ENCODE data around the gene HECW1. TPM values are rescaled to one million over a fixed set of nuclear protein-coding genes. Genes with fewer than 3 reads are reported as not detected.
A peak's percentile ranks its signal among the peaks of the same experiment; 100 is the strongest.

HECW1 gene
- total and polyA plus RNA-seq, 2 of the 13 experiments (the other 11 are each of a cell fraction or from before 2014, with no cell fraction given): not detected

- TF ChIP-seq, protein P1, sequence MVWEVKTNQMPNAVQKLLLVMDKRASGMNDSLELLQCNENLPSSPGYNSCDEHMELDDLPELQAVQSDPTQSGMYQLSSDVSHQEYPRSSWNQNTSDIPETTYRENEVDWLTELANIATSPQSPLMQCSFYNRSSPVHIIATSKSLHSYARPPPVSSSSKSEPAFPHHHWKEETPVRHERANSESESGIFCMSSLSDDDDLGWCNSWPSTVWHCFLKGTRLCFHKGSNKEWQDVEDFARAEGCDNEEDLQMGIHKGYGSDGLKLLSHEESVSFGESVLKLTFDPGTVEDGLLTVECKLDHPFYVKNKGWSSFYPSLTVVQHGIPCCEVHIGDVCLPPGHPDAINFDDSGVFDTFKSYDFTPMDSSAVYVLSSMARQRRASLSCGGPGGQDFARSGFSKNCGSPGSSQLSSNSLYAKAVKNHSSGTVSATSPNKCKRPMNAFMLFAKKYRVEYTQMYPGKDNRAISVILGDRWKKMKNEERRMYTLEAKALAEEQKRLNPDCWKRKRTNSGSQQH (CRISPR knock-in tag; IDR thresholded peaks at IDR 0.05; ENCODE audit: low read depth): peak; percentile 10; the same call in 1 of the 2 replicates
- TF ChIP-seq SAP130 (CRISPR knock-in tag; IDR thresholded peaks at IDR 0.05; ENCODE audit: low read depth) (peak; percentile 61), ZNF331 (CRISPR knock-in tag; IDR thresholded peaks at IDR 0.05) (peak; percentile 44; the same call in 1 of the 2 replicates), SPEN (CRISPR knock-in tag; IDR thresholded peaks at IDR 0.05; ENCODE audit: low read depth) (0 out of 2 replicates have a peak, but pooled peaks have one; percentile 10), ASH2L (IDR thresholded peaks at IDR 0.05; ENCODE audit: insufficient read length, low read depth, low read length) (peak; percentile 75), SOX6 (IDR thresholded peaks at IDR 0.05) (no peak), SOX6 (CRISPR knock-in tag; IDR thresholded peaks at IDR 0.05) (peak; percentile 11; the same call in 1 of the 2 replicates), ZNF768 (CRISPR knock-in tag; IDR thresholded peaks at IDR 0.05) (peak; percentile 71), TEAD2 (CRISPR knock-in tag; IDR thresholded peaks at IDR 0.05) (0 out of 2 replicates have a peak, but pooled peaks have one; percentile 16), GZF1 (CRISPR knock-in tag; IDR thresholded peaks at IDR 0.05) (0 out of 2 replicates have a peak, but pooled peaks have one; percentile 43), MIXL1 (CRISPR knock-in tag; IDR thresholded peaks at IDR 0.05) (0 out of 2 replicates have a peak, but pooled peaks have one; percentile 11), POGZ (CRISPR knock-in tag; IDR thresholded peaks at IDR 0.05) (peak; percentile 24; the same call in 1 of the 2 replicates), SP1 (IDR thresholded peaks at IDR 0.05) (no peak), SP1 (CRISPR knock-in tag; IDR thresholded peaks at IDR 0.05) (0 out of 2 replicates have a peak, but pooled peaks have one; percentile 31), IRX3 (CRISPR knock-in tag; IDR thresholded peaks at IDR 0.05; ENCODE audit: borderline replicate concordance, low read depth) (no peak), THAP11 (CRISPR knock-in tag; IDR thresholded peaks at IDR 0.05) (peak; percentile 40; the same call in 1 of the 2 replicates), NCOA5 (CRISPR knock-in tag; IDR thresholded peaks at IDR 0.05) (no peak), POGK (CRISPR knock-in tag; conservative IDR thresholded peaks at IDR 0.05) (0 out of 2 replicates have a peak, but pooled peaks have one; percentile 22), ZNF337 (CRISPR knock-in tag; IDR thresholded peaks at IDR 0.05; ENCODE audit: borderline replicate concordance, low read depth) (no peak), ZNF253 (CRISPR knock-in tag; IDR thresholded peaks at IDR 0.05; ENCODE audit: borderline replicate concordance) (0 out of 2 replicates have a peak, but pooled peaks have one; percentile 32)
- TF ChIP-seq, protein P2, sequence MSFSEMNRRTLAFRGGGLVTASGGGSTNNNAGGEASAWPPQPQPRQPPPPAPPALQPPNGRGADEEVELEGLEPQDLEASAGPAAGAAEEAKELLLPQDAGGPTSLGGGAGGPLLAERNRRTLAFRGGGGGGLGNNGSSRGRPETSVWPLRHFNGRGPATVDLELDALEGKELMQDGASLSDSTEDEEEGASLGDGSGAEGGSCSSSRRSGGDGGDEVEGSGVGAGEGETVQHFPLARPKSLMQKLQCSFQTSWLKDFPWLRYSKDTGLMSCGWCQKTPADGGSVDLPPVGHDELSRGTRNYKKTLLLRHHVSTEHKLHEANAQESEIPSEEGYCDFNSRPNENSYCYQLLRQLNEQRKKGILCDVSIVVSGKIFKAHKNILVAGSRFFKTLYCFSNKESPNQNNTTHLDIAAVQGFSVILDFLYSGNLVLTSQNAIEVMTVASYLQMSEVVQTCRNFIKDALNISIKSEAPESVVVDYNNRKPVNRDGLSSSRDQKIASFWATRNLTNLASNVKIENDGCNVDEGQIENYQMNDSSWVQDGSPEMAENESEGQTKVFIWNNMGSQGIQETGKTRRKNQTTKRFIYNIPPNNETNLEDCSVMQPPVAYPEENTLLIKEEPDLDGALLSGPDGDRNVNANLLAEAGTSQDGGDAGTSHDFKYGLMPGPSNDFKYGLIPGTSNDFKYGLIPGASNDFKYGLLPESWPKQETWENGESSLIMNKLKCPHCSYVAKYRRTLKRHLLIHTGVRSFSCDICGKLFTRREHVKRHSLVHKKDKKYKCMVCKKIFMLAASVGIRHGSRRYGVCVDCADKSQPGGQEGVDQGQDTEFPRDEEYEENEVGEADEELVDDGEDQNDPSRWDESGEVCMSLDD (CRISPR knock-in tag; IDR thresholded peaks at IDR 0.05; ENCODE audit: borderline replicate concordance): peak; percentile 35; the same call in 1 of the 2 replicates
- TF ChIP-seq, protein P3, sequence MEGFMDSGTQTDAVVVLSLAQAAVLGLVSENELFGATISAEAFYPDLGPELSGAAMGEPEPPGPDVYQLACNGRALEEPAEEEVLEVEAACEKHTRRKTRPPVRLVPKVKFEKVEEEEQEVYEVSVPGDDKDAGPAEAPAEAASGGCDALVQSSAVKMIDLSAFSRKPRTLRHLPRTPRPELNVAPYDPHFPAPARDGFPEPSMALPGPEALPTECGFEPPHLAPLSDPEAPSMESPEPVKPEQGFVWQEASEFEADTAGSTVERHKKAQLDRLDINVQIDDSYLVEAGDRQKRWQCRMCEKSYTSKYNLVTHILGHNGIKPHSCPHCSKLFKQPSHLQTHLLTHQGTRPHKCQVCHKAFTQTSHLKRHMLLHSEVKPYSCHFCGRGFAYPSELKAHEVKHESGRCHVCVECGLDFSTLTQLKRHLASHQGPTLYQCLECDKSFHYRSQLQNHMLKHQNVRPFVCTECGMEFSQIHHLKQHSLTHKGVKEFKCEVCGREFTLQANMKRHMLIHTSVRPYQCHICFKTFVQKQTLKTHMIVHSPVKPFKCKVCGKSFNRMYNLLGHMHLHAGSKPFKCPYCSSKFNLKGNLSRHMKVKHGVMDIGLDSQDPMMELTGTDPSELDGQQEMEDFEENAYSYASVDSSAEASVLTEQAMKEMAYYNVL (CRISPR knock-in tag; IDR thresholded peaks at IDR 0.05; ENCODE audit: borderline replicate concordance): 0 out of 2 replicates have a peak, but pooled peaks have one; percentile 44
Measured at GRCh38 chr7:43583424-43584194, 471.2 kb downstream of the HECW1 start (continued).

Measured in HepG2 (cell line).